Stomach (tissue), 4 donors: ENCODE results near the gene ROGDI.

Source experiments
- POLR2AphosphoS5 ChIP-seq, 3 donors: sonication (generic); formaldehyde crosslinking; IDR thresholded peaks; one replicate each; pipeline ENCODE4 v1.6.1; 2016; ENCODE audit warnings: antibody characterized with exemption in 3 of 3
- TF ChIP-seq, protein P1 (sequence below), 7 experiments: fragments of 450-650 bp in 4 of 7; fragments of 200-600 bp in 3 of 7; sonication (generic) in 3 of 7; IDR thresholded peaks; one replicate each; pipeline ENCODE4 v1.5.1; 2016 to 2019; ENCODE audit warnings: antibody characterized with exemption in 7 of 7, control low read depth in 2 of 7, mild to moderate bottlenecking in 1 of 7

DNA sequence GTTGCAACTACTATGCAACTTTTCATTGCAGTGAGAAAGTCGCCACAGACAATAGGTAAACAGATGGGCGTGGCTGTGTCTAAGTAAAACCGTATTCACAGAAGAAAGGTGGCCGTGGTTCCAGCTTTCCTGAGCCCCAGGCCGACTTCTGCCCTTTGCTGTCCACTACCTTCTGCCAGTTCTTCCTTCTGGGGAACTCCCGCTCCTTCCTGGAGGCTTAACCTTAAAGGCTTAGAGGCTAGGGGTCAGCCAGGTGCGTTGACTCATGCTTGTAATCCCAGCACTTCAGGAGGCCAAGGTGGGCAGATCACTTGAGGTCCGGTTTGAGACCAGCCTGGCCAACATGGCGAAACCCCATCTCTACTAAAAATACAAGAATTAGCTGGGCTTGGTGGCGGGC is 12.2 kb downstream of the ROGDI start:
- no peak for TF ChIP-seq POLR2AphosphoS5 (IDR thresholded peaks at IDR 0.05)
- TF ChIP-seq, protein P1, sequence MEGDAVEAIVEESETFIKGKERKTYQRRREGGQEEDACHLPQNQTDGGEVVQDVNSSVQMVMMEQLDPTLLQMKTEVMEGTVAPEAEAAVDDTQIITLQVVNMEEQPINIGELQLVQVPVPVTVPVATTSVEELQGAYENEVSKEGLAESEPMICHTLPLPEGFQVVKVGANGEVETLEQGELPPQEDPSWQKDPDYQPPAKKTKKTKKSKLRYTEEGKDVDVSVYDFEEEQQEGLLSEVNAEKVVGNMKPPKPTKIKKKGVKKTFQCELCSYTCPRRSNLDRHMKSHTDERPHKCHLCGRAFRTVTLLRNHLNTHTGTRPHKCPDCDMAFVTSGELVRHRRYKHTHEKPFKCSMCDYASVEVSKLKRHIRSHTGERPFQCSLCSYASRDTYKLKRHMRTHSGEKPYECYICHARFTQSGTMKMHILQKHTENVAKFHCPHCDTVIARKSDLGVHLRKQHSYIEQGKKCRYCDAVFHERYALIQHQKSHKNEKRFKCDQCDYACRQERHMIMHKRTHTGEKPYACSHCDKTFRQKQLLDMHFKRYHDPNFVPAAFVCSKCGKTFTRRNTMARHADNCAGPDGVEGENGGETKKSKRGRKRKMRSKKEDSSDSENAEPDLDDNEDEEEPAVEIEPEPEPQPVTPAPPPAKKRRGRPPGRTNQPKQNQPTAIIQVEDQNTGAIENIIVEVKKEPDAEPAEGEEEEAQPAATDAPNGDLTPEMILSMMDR (IDR thresholded peaks at IDR 0.05) = no peak
